ENCODE results near the gene CNNM2.

DNA sequence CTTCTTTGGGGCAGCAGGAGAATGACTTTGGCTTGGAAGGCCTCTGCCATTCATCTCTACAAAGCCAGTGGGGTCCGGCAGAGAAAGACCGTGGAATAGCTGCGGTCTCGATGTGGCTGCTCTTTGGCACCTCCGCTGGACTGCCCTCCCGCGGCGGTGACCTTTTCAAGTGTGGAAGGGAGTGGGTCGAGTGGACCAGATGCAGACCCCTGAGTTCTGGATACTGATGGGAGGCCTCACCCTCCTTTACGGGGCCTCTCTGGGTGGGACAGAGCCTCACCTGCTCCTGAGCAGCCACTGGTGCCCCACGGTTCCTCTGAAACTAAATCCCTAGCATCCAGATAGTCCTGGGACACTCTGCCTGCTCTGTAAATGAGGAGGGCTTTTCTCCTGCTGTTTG is 161.9 kb downstream of the CNNM2 start:
- TF ChIP-seq, protein P1, sequence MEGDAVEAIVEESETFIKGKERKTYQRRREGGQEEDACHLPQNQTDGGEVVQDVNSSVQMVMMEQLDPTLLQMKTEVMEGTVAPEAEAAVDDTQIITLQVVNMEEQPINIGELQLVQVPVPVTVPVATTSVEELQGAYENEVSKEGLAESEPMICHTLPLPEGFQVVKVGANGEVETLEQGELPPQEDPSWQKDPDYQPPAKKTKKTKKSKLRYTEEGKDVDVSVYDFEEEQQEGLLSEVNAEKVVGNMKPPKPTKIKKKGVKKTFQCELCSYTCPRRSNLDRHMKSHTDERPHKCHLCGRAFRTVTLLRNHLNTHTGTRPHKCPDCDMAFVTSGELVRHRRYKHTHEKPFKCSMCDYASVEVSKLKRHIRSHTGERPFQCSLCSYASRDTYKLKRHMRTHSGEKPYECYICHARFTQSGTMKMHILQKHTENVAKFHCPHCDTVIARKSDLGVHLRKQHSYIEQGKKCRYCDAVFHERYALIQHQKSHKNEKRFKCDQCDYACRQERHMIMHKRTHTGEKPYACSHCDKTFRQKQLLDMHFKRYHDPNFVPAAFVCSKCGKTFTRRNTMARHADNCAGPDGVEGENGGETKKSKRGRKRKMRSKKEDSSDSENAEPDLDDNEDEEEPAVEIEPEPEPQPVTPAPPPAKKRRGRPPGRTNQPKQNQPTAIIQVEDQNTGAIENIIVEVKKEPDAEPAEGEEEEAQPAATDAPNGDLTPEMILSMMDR (IDR thresholded peaks at IDR 0.05): no peak
- TF ChIP-seq, protein P2, sequence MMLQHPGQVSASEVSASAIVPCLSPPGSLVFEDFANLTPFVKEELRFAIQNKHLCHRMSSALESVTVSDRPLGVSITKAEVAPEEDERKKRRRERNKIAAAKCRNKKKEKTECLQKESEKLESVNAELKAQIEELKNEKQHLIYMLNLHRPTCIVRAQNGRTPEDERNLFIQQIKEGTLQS (CRISPR knock-in tag; conservative IDR thresholded peaks at IDR 0.05): no peak
- TF ChIP-seq, protein P3, sequence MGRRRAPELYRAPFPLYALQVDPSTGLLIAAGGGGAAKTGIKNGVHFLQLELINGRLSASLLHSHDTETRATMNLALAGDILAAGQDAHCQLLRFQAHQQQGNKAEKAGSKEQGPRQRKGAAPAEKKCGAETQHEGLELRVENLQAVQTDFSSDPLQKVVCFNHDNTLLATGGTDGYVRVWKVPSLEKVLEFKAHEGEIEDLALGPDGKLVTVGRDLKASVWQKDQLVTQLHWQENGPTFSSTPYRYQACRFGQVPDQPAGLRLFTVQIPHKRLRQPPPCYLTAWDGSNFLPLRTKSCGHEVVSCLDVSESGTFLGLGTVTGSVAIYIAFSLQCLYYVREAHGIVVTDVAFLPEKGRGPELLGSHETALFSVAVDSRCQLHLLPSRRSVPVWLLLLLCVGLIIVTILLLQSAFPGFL (CRISPR knock-in tag; IDR thresholded peaks at IDR 0.05; ENCODE audit: borderline replicate concordance): no peak
- TF ChIP-seq, protein P4, sequence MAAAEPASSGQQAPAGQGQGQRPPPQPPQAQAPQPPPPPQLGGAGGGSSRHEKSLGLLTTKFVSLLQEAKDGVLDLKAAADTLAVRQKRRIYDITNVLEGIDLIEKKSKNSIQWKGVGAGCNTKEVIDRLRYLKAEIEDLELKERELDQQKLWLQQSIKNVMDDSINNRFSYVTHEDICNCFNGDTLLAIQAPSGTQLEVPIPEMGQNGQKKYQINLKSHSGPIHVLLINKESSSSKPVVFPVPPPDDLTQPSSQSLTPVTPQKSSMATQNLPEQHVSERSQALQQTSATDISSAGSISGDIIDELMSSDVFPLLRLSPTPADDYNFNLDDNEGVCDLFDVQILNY (CRISPR knock-in tag; IDR thresholded peaks at IDR 0.05): no peak
- TF ChIP-seq CBFB (CRISPR knock-in tag; IDR thresholded peaks at IDR 0.05; ENCODE audit: low read depth) (no peak), TP53 (CRISPR knock-in tag; IDR thresholded peaks at IDR 0.05) (no peak), NFE2L1 (CRISPR knock-in tag; IDR thresholded peaks at IDR 0.05) (no peak), ZNF396 (CRISPR knock-in tag; IDR thresholded peaks at IDR 0.05; ENCODE audit: borderline replicate concordance) (no peak), ATF1 (CRISPR knock-in tag; IDR thresholded peaks at IDR 0.05) (no peak), JUN (CRISPR knock-in tag; IDR thresholded peaks at IDR 0.05) (no peak), ETV6 (CRISPR knock-in tag; IDR thresholded peaks at IDR 0.05) (no peak), RELA (CRISPR knock-in tag; IDR thresholded peaks at IDR 0.05; ENCODE audit: borderline replicate concordance) (no peak)
- TF ChIP-seq, protein P5, sequence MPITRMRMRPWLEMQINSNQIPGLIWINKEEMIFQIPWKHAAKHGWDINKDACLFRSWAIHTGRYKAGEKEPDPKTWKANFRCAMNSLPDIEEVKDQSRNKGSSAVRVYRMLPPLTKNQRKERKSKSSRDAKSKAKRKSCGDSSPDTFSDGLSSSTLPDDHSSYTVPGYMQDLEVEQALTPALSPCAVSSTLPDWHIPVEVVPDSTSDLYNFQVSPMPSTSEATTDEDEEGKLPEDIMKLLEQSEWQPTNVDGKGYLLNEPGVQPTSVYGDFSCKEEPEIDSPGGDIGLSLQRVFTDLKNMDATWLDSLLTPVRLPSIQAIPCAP (CRISPR knock-in tag; IDR thresholded peaks at IDR 0.05): no peak
- TF ChIP-seq, protein P6, sequence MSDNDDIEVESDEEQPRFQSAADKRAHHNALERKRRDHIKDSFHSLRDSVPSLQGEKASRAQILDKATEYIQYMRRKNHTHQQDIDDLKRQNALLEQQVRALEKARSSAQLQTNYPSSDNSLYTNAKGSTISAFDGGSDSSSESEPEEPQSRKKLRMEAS (CRISPR knock-in tag; IDR thresholded peaks at IDR 0.05): no peak

Measured in WTC11 (cell line).